HL-60 (cell line): Measurements from ENCODE around the gene HBZ.

ENCODE experiments used
- CTCF ChIP-seq: IDR thresholded peaks from one replicate; pipeline ENCODE4 v1.5.1; 2011; ENCODE audit warnings: low read length, control low read depth, inconsistent platforms; ENCODE audit not compliant: insufficient read depth
- POLR2AphosphoS5 ChIP-seq: IDR thresholded peaks from 2 replicates; pipeline ENCODE4 v1.6.1; 2012; ENCODE audit warnings: low read depth
- SPI1 ChIP-seq: IDR thresholded peaks from 2 replicates; pipeline ENCODE4 v1.6.1; 2012; ENCODE audit warnings: low read depth, mild to moderate bottlenecking, borderline replicate concordance

- no peak for TF ChIP-seq CTCF
- TF ChIP-seq POLR2AphosphoS5 = no peak
- no peak for TF ChIP-seq SPI1
Measured at GRCh38 chr16:118857-119256, 33.6 kb upstream of the HBZ start.
